Neuronal stem cell (in vitro differentiated cells): ENCODE data around the gene MYZAP.

Experiments used
- DNase-seq: peaks from one replicate; pipeline ENCODE4 v3.0.0-alpha.2; 2013; ENCODE audit warnings: low spot score
- H2AFZ ChIP-seq: one replicate; pipeline ENCODE4 v1.6.1; 2013; ENCODE audit warnings: mild to moderate bottlenecking, low read length, inconsistent platforms
- H2AK5ac ChIP-seq: 2 replicates; pipeline ENCODE4 v1.6.1; 2013; ENCODE audit warnings: low read depth, mild to moderate bottlenecking, inconsistent platforms, low read length, moderate library complexity, mixed read lengths
- H2BK120ac ChIP-seq: 2 replicates; pipeline ENCODE4 v1.6.1; 2013; ENCODE audit warnings: low read depth, mild to moderate bottlenecking, inconsistent platforms, low read length, moderate library complexity, mixed read lengths
- H2BK12ac ChIP-seq: one replicate; pipeline ENCODE4 v1.6.1; 2013; ENCODE audit warnings: low read length, inconsistent platforms
- H2BK15ac ChIP-seq: 2 replicates; pipeline ENCODE4 v1.6.1; 2013; ENCODE audit warnings: mild to moderate bottlenecking, low read length, inconsistent platforms, mixed read lengths
- H2BK5ac ChIP-seq: one replicate; pipeline ENCODE4 v1.6.1; 2013; ENCODE audit warnings: inconsistent platforms, mild to moderate bottlenecking, low read length, moderate library complexity
- H3K14ac ChIP-seq: one replicate; pipeline ENCODE4 v1.6.1; 2013; ENCODE audit warnings: low read length, inconsistent platforms
- H3K18ac ChIP-seq: 2 replicates; pipeline ENCODE4 v1.6.1; 2013; ENCODE audit warnings: low read length, inconsistent platforms
- H3K23ac ChIP-seq: 2 replicates; pipeline ENCODE4 v1.6.1; 2013; ENCODE audit warnings: low read depth, mild to moderate bottlenecking, mixed read lengths, low read length, inconsistent platforms; ENCODE audit not compliant: poor library complexity
- H3K27ac ChIP-seq: replicated peaks from 3 replicates; pipeline ENCODE4 v1.5.1; 2013; ENCODE audit warnings: low read length, inconsistent platforms
- H3K27me3 ChIP-seq, 3 experiments: 2 replicates each; pipeline ENCODE4 v1.6.1; 2013; ENCODE audit warnings: low read length in 3 of 3, mild to moderate bottlenecking in 2 of 3, inconsistent platforms in 1 of 3, low read depth in 1 of 3, mixed read lengths in 1 of 3, moderate library complexity in 1 of 3; ENCODE audit not compliant: control insufficient read depth in 3 of 3, insufficient read depth in 3 of 3
- H3K36me3 ChIP-seq, 2 donors: replicated peaks in 1 of 2; 2 replicates each; pipeline ENCODE4 v1.6.1; 2013; ENCODE audit warnings: low read length in 2 of 2; ENCODE audit not compliant: control insufficient read depth in 2 of 2, insufficient read depth in 2 of 2
- H3K4ac ChIP-seq: 2 replicates; pipeline ENCODE4 v1.6.1; 2013; ENCODE audit warnings: inconsistent platforms, mild to moderate bottlenecking, low read length, moderate library complexity
- H3K4me1 ChIP-seq, 2 donors: 1 replicate in 1 of 2; 2 replicates in 1 of 2; pipeline ENCODE4 v1.6.1; 2013; ENCODE audit warnings: low read length in 2 of 2, low read depth in 1 of 2; ENCODE audit not compliant: control insufficient read depth in 2 of 2, insufficient read depth in 1 of 2
- H3K4me2 ChIP-seq: one replicate; pipeline ENCODE4 v1.6.1; 2013; ENCODE audit warnings: mild to moderate bottlenecking, low read length, inconsistent platforms; ENCODE audit not compliant: insufficient read depth, poor library complexity, severe bottlenecking
- H3K4me3 ChIP-seq, 2 donors: 2 replicates each; pipeline ENCODE4 v1.5.1; 2013; ENCODE audit warnings: low read length in 2 of 2, mild to moderate bottlenecking in 2 of 2, inconsistent platforms in 1 of 2, moderate library complexity in 1 of 2
- H3K79me1 ChIP-seq: one replicate; pipeline ENCODE4 v1.6.1; 2013; ENCODE audit warnings: low read depth, mild to moderate bottlenecking, inconsistent platforms, low read length, moderate library complexity
- H3K9ac ChIP-seq: one replicate; pipeline ENCODE4 v1.6.1; 2013; ENCODE audit warnings: mild to moderate bottlenecking, low read depth, low read length, inconsistent platforms; ENCODE audit not compliant: poor library complexity
- H3K9me3 ChIP-seq, 2 donors: replicated peaks in 1 of 2; 2 replicates each; pipeline versions ENCODE3 to v1.6.1; 2013; ENCODE audit warnings: low read length in 2 of 2, mild to moderate bottlenecking in 2 of 2, inconsistent platforms in 1 of 2, low read depth in 1 of 2, mixed read lengths in 1 of 2, moderate library complexity in 1 of 2; ENCODE audit not compliant: control insufficient read depth in 2 of 2, insufficient read depth in 1 of 2
- H4K8ac ChIP-seq: one replicate; pipeline ENCODE4 v1.6.1; 2013; ENCODE audit warnings: low read depth, mild to moderate bottlenecking, inconsistent platforms, low read length, moderate library complexity
- H4K91ac ChIP-seq: one replicate; pipeline ENCODE4 v1.6.1; 2013; ENCODE audit warnings: low read length, low read depth, mild to moderate bottlenecking, inconsistent platforms; ENCODE audit not compliant: poor library complexity
- WGBS, 2 donors: extraction: QIAGEN DNeasy Blood & Tissue Kit; methylation state at CpG; one replicate each; pipeline ENCODE4 v1.1.7; 2013; ENCODE audit warnings: missing lambda C conversion rate in 2 of 2, mixed read lengths in 1 of 2; ENCODE audit not compliant: insufficient read length in 2 of 2, insufficient replicate concordance in 1 of 2; ENCODE audit errors: extremely low coverage in 2 of 2; 5-methylcytosine and 5-hydroxymethylcytosine counted together

Gene MYZAP

DNA sequence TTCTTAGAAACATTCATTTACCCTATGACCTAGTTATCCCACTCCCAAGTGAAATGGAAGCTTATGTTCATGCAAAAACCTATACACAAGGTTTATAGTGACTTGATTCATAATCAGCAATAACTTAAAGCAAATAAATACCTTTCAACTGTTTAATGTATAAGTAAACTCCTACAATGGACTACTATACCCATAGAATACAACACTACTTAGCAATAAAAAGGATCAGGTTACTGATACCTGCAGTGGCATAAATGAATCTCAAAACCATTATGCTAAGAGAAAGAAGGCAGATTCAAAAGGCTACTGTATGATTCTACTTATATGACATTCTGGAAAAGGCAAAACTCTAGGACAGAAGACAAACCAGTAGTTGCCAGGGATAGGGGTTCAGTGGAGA is 106.5 kb downstream of the MYZAP start:
- no peak overlapping the region for H4K8ac ChIP-seq
- H3K9me3 ChIP-seq, result no peaks in the 10 kb centered on the region

DNA sequence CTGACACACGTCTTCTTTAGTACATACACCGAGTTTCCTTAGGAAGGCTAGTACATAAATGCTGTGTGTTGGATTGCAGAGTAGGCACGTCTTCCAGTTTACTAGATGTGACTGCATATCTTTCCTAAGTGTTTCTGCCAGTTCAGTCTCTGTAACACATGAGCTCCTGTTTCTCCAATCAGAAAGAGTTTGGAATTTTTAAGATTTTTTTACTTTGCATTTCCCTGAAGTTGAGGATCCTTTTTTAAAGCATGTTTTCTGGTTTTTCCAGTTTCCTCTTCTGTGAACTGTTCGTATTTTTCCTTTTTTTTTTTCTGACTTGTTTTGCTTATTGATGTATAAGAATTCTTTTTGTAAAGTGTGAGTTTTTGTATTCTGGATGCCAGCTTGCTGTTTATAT is 107.3 kb downstream of the MYZAP start:
- H3K27ac ChIP-seq, result no peak overlapping the region
- H3K4me2 ChIP-seq, result no peak overlapping the region
- H4K8ac ChIP-seq, result no peak overlapping the region
- H3K14ac ChIP-seq, result no peak overlapping the region
- WGBS, 2 donors, result no CpG with 5 or more reads among the region's 4 CpGs
- H3K23ac ChIP-seq, result no peak overlapping the region
- H3K4ac ChIP-seq, result no peak overlapping the region
- H3K27me3 ChIP-seq, result peaks cover 0 to 41% (median 0%) of the 10 kb centered on the region in 3 experiments
- H2AK5ac ChIP-seq, result no peak overlapping the region
- H3K4me3 ChIP-seq, result no peak overlapping the region
- H2BK15ac ChIP-seq, result no peak overlapping the region
- no peak overlapping the region for H3K9ac ChIP-seq
- H2BK5ac ChIP-seq, result no peak overlapping the region
- no peaks in the 10 kb centered on the region for H3K9me3 ChIP-seq
- H3K79me1 ChIP-seq, result no peaks in the 10 kb centered on the region
- no peak overlapping the region for H3K18ac ChIP-seq
- no peak overlapping the region for H2BK12ac ChIP-seq
- H2AFZ ChIP-seq, result no peak overlapping the region
- peaks cover 0 to 1% of the 10 kb centered on the region in 2 donors for H3K4me1 ChIP-seq
- no peak overlapping the region for H2BK120ac ChIP-seq
- DNase-seq, result no peak
- no peak overlapping the region for H4K91ac ChIP-seq
- H3K36me3 ChIP-seq, result no peaks in the 10 kb centered on the region

More for the DNA sequence above, 106.5 kb downstream of the MYZAP start:
- H3K14ac ChIP-seq, result no peak overlapping the region
- H4K91ac ChIP-seq, result no peak overlapping the region
- H2AK5ac ChIP-seq, result no peak overlapping the region
- no peaks in the 10 kb centered on the region for H3K36me3 ChIP-seq
- no peak overlapping the region for H3K4me3 ChIP-seq
- H3K79me1 ChIP-seq, result no peaks in the 10 kb centered on the region
- DNase-seq, result no peak
- H2BK5ac ChIP-seq, result no peak overlapping the region
- H2AFZ ChIP-seq, result no peak overlapping the region
- H3K27me3 ChIP-seq, result peaks cover 0 to 34% (median 0%) of the 10 kb centered on the region in 3 experiments
- no peak overlapping the region for H3K23ac ChIP-seq
- no peak overlapping the region for H3K9ac ChIP-seq
- H3K4me1 ChIP-seq, result peaks cover 0 to 1% of the 10 kb centered on the region in 2 donors
- H2BK15ac ChIP-seq, result no peak overlapping the region
- no peak overlapping the region for H3K4me2 ChIP-seq
- H3K27ac ChIP-seq, result no peak overlapping the region
- H2BK12ac ChIP-seq, result no peak overlapping the region
- no peak overlapping the region for H2BK120ac ChIP-seq
- no peak overlapping the region for H3K4ac ChIP-seq
- H3K18ac ChIP-seq, result no peak overlapping the region

DNA sequence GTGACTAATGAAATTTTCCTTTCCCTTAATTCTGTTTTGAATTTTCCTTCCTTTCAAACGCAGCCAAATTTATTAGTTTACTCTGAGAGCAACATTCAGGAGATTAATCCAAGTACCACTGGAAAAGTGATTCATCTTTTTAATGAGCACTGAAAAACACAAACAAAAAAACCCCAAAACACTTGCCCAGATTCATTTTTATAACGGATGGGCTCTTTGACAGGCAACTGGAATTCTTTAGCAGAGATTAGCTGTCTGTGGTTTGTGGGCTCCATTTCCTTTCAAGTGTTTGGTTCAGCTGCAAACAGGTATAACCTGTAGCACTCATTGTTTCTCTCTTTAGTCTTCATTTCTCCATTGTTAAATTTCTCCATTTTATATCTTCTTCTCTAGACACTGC is 111.7 kb downstream of the MYZAP start:
- DNase-seq, result no peak
- Histone ChIP-seq H4K91ac (no peak overlapping the region), H3K27ac (no peak overlapping the region)

DNA sequence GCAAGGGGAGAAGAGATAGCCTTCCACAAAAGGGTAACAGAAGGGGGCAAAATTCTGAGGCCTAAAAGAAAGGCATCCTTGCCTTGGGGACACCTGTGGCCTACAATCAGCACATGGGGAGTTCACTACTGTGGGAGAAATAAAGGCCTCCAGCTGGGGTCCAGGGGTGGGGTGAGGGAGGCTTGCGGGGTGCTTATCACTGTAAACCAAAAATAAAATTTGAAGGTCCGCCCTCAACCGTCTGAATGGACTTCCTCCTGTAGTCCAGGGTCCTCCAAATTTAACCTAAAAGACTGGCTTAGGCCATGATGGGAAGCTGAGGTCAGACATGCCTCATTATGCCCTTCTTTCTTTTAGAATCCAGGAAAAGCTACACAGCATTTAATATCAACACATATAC is 112.7 kb downstream of the MYZAP start:
- Histone ChIP-seq H3K23ac (no peak overlapping the region), H2BK15ac (no peak overlapping the region), H3K36me3 (peaks cover 4 to 11% of the 10 kb centered on the region in 2 donors), H3K18ac (no peak overlapping the region), H3K4me3 (no peak overlapping the region), H2AK5ac (no peak overlapping the region), H3K27ac (no peak overlapping the region), H4K91ac (no peak overlapping the region), H2BK5ac (no peak overlapping the region), H3K14ac (no peak overlapping the region), H3K4me2 (no peak overlapping the region), H4K8ac (no peak overlapping the region), H2BK120ac (no peak overlapping the region), H3K9me3 (peaks cover 3 to 4% of the 10 kb centered on the region in 2 donors), H3K9ac (no peak overlapping the region), H3K79me1 (peaks cover 2% of the 10 kb centered on the region), H2BK12ac (no peak overlapping the region), H3K27me3 (peaks cover 0 to 35% (median 0%) of the 10 kb centered on the region in 3 experiments), H3K4ac (no peak overlapping the region), H2AFZ (peak overlapping the region; percentile 21), H3K4me1 (peaks cover 2 to 7% of the 10 kb centered on the region in 2 donors)
- no CpG with 5 or more reads among the region's 3 CpGs for WGBS, 2 donors
- no peak for DNase-seq

More for the DNA sequence above, 111.7 kb downstream of the MYZAP start:
- Histone ChIP-seq H2BK12ac (no peak overlapping the region), H3K27me3 (peaks cover 0 to 40% (median 0%) of the 10 kb centered on the region in 3 experiments), H2BK15ac (no peak overlapping the region), H3K9ac (no peak overlapping the region), H2AK5ac (no peak overlapping the region), H3K23ac (no peak overlapping the region), H2AFZ (peak overlapping the region; percentile 26), H2BK5ac (no peak overlapping the region), H3K4me1 (peaks cover 2 to 4% of the 10 kb centered on the region in 2 donors), H3K18ac (no peak overlapping the region), H3K4me2 (no peak overlapping the region), H3K79me1 (peaks cover 2% of the 10 kb centered on the region), H3K4me3 (no peak overlapping the region), H4K8ac (no peak overlapping the region), H3K4ac (no peak overlapping the region), H3K14ac (no peak overlapping the region), H3K9me3 (peaks cover 3 to 4% of the 10 kb centered on the region in 2 donors), H3K36me3 (peaks cover 0 to under 1% of the 10 kb centered on the region in 2 donors), H2BK120ac (no peak overlapping the region)
- no CpG with 5 or more reads among the region's 2 CpGs for WGBS, 2 donors
